ENCODE data around the gene POLE. TPM values are rescaled to one million over a fixed set of nuclear protein-coding genes. Genes with fewer than 3 reads are reported as not detected.

POLE gene
- total and polyA plus RNA-seq, 2 of the 4 experiments (the other 2 are of a cell fraction): 17.2 to 20.7 TPM

- Histone ChIP-seq H3K18ac (ENCODE audit: low read depth, low read length) (no peak overlapping the region), H3K9me3 (ENCODE audit: control insufficient read depth, insufficient read depth, low read length) (peaks cover 5% of the 10 kb centered on the region; the same call in 1 of the 2 replicates), H3K9ac (ENCODE audit: low read depth, low read length) (no peak overlapping the region), H2BK5ac (ENCODE audit: low read depth, low read length, poor library complexity, severe bottlenecking) (no peak overlapping the region), H4K20me1 (ENCODE audit: insufficient read depth, low read length) (no peaks in the 10 kb centered on the region), H3K4me3 (ENCODE audit: insufficient read depth, low read depth, low read length) (no peak overlapping the region), H3K36me3 (ENCODE audit: control insufficient read depth, insufficient read depth, low read length) (peaks cover 16% of the 10 kb centered on the region; the same call in 1 of the 2 replicates), H4K8ac (ENCODE audit: low read depth in 2 of 2, low read length in 2 of 2) (no peak overlapping the region), H2AK9ac (replicated peaks; ENCODE audit: low read depth, low read length, poor library complexity) (no peak overlapping the region), H3K4me2 (ENCODE audit: low read depth, low read length) (no peak overlapping the region), H3K4ac (ENCODE audit: low read depth, low read length) (no peak overlapping the region), H2BK20ac (ENCODE audit: low read depth, low read length) (no peak overlapping the region), H3K56ac (ENCODE audit: extremely low read depth, insufficient read depth, low read length) (no peak overlapping the region), H3K79me1 (ENCODE audit: low read depth in 1 of 2, low read length in 2 of 2) (no peaks in the 10 kb centered on the region), H2AK5ac (ENCODE audit: low read depth, low read length) (no peak overlapping the region), H2BK120ac (ENCODE audit: low read depth, low read length) (no peak overlapping the region), H3K23ac (ENCODE audit: low read depth, low read length) (no peak overlapping the region), H2BK15ac (ENCODE audit: low read depth, low read length) (no peak overlapping the region), H3K27ac (ENCODE audit: insufficient read depth, low read length) (no peak overlapping the region), H2AFZ (replicated peaks; ENCODE audit: low read length, poor library complexity) (no peak overlapping the region), H3K9me1 (ENCODE audit: insufficient read depth, low read length) (no peaks in the 10 kb centered on the region), H3K4me1 (ENCODE audit: control insufficient read depth, insufficient read depth, low read length) (no peaks in the 10 kb centered on the region), H4K91ac (ENCODE audit: insufficient read depth, low read depth, low read length) (no peak overlapping the region), H3K27me3 (ENCODE audit: control insufficient read depth, insufficient read depth, low read length) (peaks cover 6% of the 10 kb centered on the region; the same call in 1 of the 2 replicates), H3K14ac (replicated peaks; ENCODE audit: low read depth, low read length) (no peak overlapping the region), H4K5ac (ENCODE audit: low read depth, low read length) (no peak overlapping the region)
- intact Hi-C loops (cut with micrococcal nuclease) (no loop called here), in situ Hi-C loops (cut with MboI; ENCODE audit: low sequenced_read_pairs) (no loop called here), dilution Hi-C loops (cut with HindIII; ENCODE audit: low sequenced_read_pairs, unreplicated experiment) (no loop called here)
- DNase-seq (no peak), ATAC-seq (ENCODE audit: low read depth) (no peak)
- TSS peak; percentile 77 for BruUV-seq (replicated peaks)
- WGBS, 2 experiments (ENCODE audit: extremely low coverage in 2 of 2, insufficient read length in 1 of 2): no CpG with 5 or more reads among the region's 14 CpGs
- TF ChIP-seq RFX5 (IDR thresholded peaks at IDR 0.05; ENCODE audit: low read depth, low read length) (no peak), CHD1 (IDR thresholded peaks at IDR 0.05; ENCODE audit: low read depth, low read length) (no peak), RCOR1 (IDR thresholded peaks at IDR 0.05; ENCODE audit: insufficient replicate concordance, low read length) (no peak), NFE2L2 (IDR thresholded peaks at IDR 0.05; ENCODE audit: low read depth, low read length) (no peak), BHLHE40 (IDR thresholded peaks at IDR 0.05; ENCODE audit: low read depth, low read length) (no peak), USF2 (IDR thresholded peaks at IDR 0.05; ENCODE audit: low read depth, low read length) (no peak)
- POLR2A ChIA-PET (ENCODE audit: unreplicated experiment): no interaction called here
- CTCF ChIA-PET: no interaction called here
Measured at GRCh38 chr12:132584429-132584828, 102.7 kb downstream of the POLE start.

Measured in IMR-90 (cell line).